RKO (cell line): ENCODE data around the gene TXNDC5.
"Not testable (repeated sequence)": the region's sequence is repeated elsewhere in the genome, so short reads cannot be mapped to it uniquely, and the experiment has no call there.

Source experiments
- DNase-seq: peaks from one replicate; pipeline ENCODE4 v3.0.0-alpha.2; 2016; ENCODE audit warnings: low spot score

Gene TXNDC5

GRCh38 chr6:7914311-7914710 lies 3.7 kb upstream of the TXNDC5 start:
- DNase-seq: no peak

GRCh38 chr6:7912736-7913517 lies 2.3 kb upstream of the TXNDC5 start:
- no peak for DNase-seq

GRCh38 chr6:7912024-7912423 lies 1.4 kb upstream of the TXNDC5 start:
- no peak for DNase-seq

GRCh38 chr6:7911345-7911725 lies 747 bp upstream of the TXNDC5 start:
- DNase-seq: no peak

- no peak for DNase-seq
These were observed 312 bp downstream of the TXNDC5 start for GRCh38 chr6:7910298-7910653.

- DNase-seq: peak; percentile 67
These were observed 988 bp downstream of the TXNDC5 start for GRCh38 chr6:7909323-7910276.

- no peak for DNase-seq
These were observed 3.4 kb downstream of the TXNDC5 start for GRCh38 chr6:7907159-7907558.

- DNase-seq: no peak
These were observed 3.8 kb downstream of the TXNDC5 start for GRCh38 chr6:7906741-7907140.

GRCh38 chr6:7905416-7905815 lies 5.2 kb downstream of the TXNDC5 start:
- no peak for DNase-seq

- no peak for DNase-seq
These were observed 5.8 kb downstream of the TXNDC5 start for GRCh38 chr6:7904654-7905319.

GRCh38 chr6:7903673-7904072 lies 6.9 kb downstream of the TXNDC5 start:
- DNase-seq: no peak

GRCh38 chr6:7902867-7903266 lies 7.7 kb downstream of the TXNDC5 start:
- no peak for DNase-seq

GRCh38 chr6:7902221-7902620 lies 8.4 kb downstream of the TXNDC5 start:
- no peak for DNase-seq

- DNase-seq: no peak
These were observed 8.8 kb downstream of the TXNDC5 start for GRCh38 chr6:7901780-7902179.

- no peak for DNase-seq
These were observed 9.5 kb downstream of the TXNDC5 start for GRCh38 chr6:7901056-7901455.

GRCh38 chr6:7900621-7901020 lies 10.0 kb downstream of the TXNDC5 start:
- no peak for DNase-seq

GRCh38 chr6:7899889-7900213 lies 10.7 kb downstream of the TXNDC5 start:
- no peak for DNase-seq

GRCh38 chr6:7899101-7899888 lies 11.3 kb downstream of the TXNDC5 start:
- DNase-seq: no peak

GRCh38 chr6:7898193-7898586 lies 12.4 kb downstream of the TXNDC5 start:
- DNase-seq: not testable (repeated sequence)

GRCh38 chr6:7897461-7898192 lies 13.0 kb downstream of the TXNDC5 start:
- DNase-seq: no peak

GRCh38 chr6:7896465-7896987 lies 14.1 kb downstream of the TXNDC5 start:
- DNase-seq: no peak
